ENCODE data around the gene SELL.
"Not testable (repeated sequence)": the region's sequence is repeated elsewhere in the genome, so short reads cannot be mapped to it uniquely, and the experiment has no call there.

SELL gene

DNA sequence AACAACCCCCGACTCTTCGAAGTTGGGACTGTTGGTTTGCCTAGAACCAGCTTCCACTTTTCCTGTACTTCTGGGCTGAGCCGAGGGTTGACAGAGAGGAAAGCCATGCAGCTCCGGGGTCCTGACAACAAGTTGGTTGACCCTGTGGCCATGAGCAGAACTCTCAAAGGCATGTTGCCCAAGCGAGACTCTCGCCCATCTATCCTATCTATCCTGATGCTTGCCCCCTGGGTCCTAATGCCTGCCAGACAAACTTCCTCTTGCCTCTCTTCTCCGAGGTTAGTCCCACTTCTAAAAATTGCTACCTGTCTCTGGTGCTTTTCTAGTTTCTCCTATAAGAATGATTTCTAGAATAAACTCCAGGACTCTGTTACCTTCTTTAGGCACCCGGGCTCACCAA, 48.7 kb downstream of the SELL start:
- not testable (repeated sequence) for DNase-seq

- DNase-seq: not testable (repeated sequence)
These were observed 50.4 kb downstream of the SELL start for GRCh38 chr1:169661066-169661465.

- not testable (repeated sequence) for DNase-seq
These were observed 52.6 kb downstream of the SELL start for GRCh38 chr1:169658777-169659176.

- DNase-seq: no peak
These were observed 57.5 kb downstream of the SELL start for GRCh38 chr1:169653873-169654272.

- DNase-seq: no peak
These were observed 60.4 kb downstream of the SELL start for GRCh38 chr1:169651035-169651434.

DNA sequence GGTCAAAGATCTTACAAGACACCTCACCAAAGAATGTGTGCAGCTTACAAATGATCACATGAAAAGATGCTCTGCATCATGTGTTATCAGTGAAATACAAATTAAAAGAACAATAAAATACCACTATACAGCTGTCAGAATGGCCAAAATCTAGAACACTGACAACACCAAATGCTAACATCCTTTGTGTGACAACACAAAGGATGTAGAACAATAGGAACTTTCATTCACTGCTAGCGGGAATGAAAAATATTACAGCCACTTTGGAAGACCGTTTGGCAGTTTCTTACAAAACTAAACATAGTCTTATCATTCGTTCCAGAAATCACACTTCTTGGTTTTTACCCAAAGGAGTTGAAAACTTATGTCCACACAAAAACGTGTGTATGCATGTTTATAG, 60.9 kb downstream of the SELL start:
- no peak for DNase-seq

DNA sequence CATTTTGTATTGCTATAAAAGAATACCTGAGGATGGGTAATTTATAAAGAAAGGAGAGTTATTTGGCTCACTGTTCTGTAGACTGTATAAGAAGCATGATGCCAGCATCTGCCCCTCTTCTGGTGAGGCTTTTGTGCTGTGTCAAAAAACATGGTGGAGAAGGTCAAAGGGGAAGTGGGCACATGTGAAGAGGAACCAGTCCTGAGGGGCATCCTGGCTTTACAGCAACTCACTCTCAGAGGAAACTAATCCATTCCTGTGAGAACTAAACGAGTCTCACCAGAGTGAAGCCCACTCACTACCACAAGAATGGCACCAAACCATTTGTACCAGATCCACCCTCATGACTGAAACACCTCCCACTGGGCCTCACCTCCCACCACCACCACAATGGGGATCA, 62.7 kb downstream of the SELL start:
- no peak for DNase-seq

DNA sequence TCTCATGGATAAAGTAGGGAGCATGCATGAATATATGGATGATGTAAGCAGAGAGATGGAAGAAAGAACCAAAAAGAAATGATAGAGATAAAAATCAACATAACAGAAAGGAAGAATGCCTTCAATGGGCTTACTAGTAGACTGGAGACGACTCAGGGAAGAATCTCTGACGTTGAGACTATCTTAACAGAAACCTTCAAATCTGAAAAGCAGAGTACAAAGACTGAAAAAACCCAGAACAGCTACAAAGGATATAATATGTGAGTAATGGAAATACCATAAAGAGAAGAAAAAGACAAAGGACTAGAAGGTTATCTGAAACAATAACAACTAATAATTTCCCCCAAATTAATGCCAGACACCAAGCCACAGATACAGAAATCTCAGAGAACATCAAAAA, 63.2 kb downstream of the SELL start:
- DNase-seq: no peak

DNA sequence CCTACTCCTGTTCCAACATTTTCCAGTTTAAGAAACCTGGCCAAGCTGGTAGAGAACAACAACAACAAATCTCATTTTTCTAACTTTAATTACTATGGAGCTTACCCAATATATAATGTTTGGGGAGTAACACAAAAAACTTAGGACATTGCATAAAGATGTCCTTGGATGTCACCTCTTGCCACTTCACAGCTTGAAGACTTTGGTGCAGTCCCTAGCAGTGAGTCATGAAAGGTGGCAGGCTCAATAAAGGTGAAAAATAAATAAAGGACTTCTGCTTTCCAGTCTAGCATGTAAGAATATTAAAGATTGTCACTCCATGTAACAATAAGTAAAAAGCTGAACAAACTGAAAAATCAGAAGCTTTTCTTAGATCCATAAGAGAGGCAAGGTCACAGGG, 63.9 kb downstream of the SELL start:
- DNase-seq: no peak

DNA sequence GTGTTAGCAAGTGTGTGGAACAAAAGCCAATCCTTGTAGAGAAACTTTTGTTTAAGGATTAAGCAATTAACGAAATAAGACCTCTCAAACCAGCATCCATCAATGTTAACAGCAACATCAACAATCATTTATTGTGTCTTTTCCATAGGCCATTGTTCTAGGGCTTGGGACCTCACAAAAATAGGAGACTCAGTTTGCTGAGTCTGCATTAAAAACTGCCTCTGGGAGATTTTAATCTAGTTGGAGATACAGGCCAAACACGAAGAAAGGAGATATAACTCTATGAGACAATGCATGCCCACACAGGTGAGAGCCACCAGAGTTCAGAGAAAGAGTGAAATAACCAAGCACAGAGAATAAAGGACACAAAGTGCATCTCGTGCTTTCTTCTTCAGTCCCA, 67.1 kb downstream of the SELL start:
- DNase-seq: no peak
